ENCODE measurements around the gene ULBP2.
"Not testable (repeated sequence)": the region's sequence is repeated elsewhere in the genome, so short reads cannot be mapped to it uniquely, and the experiment has no call there.

ULBP2 gene

DNA sequence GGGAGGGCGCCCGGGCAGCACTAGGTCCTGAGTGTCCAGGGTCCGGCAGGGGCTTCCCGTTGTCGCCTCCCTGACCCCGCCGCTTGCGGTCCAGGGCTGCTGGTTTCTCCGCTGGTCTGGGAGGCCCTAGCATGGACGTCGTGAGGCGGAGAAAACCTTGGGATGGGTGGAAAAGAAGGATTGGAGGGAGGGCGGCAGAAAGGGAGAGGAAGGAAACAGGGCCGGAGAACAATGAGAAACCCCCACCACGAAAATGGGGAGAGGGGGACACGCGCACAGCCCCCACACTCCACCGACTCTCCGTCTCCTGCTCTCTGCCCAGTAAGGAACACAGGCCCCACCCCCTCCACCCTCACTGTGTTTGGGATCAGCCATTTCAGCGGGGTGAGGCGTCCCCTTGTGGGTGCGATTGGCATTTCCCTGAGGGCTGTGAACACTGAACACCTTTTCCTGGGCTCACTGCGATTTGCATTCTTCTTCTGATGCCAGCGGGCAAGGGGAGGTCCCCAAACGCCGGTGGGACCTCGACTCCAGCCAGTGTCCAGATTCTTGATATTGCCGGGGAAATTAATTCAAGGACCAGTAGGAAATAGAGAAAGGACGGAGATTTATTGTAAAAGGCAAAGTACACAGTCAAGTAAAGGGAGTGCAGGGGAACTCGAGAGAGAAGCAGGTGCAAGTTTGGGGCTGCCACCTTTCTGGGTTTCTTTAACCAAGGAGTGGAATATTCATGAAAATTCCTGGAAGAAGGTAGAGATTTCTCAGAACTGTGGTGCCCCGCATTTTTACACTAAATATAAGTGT lies 15.6 kb upstream of the ULBP2 start:
- peak overlapping the region; percentile 31; the same call in 1 of the 2 replicates for H3K4me2 ChIP-seq (ENCODE audit: low read length)
- peaks cover 19% of the 10 kb centered on the region for H3K27me3 ChIP-seq (ENCODE audit: low read depth, low read length)
- H2AFZ ChIP-seq (ENCODE audit: low read depth, low read length) = no peak overlapping the region
- H3K9ac ChIP-seq (ENCODE audit: low read length) = no peak overlapping the region
- H3K9me3 ChIP-seq (ENCODE audit: insufficient read depth, low read length) = no peaks in the 10 kb centered on the region
- no peaks in the 10 kb centered on the region for H4K20me1 ChIP-seq (ENCODE audit: insufficient read depth, low read length)
- H3K79me2 ChIP-seq (ENCODE audit: low read length) = no peaks in the 10 kb centered on the region
- H3K36me3 ChIP-seq (replicated peaks; ENCODE audit: low read depth, low read length) = no peaks in the 10 kb centered on the region
- no peak overlapping the region for H3K27ac ChIP-seq (ENCODE audit: low read length)
- H3K4me3 ChIP-seq (ENCODE audit: low read length) = no peak overlapping the region
- no peaks in the 10 kb centered on the region for H3K4me1 ChIP-seq (ENCODE audit: low read length)
- TF ChIP-seq EZH2phosphoT487 (IDR thresholded peaks at IDR 0.05; ENCODE audit: low read depth) = no peak
- TF ChIP-seq, protein P1, sequence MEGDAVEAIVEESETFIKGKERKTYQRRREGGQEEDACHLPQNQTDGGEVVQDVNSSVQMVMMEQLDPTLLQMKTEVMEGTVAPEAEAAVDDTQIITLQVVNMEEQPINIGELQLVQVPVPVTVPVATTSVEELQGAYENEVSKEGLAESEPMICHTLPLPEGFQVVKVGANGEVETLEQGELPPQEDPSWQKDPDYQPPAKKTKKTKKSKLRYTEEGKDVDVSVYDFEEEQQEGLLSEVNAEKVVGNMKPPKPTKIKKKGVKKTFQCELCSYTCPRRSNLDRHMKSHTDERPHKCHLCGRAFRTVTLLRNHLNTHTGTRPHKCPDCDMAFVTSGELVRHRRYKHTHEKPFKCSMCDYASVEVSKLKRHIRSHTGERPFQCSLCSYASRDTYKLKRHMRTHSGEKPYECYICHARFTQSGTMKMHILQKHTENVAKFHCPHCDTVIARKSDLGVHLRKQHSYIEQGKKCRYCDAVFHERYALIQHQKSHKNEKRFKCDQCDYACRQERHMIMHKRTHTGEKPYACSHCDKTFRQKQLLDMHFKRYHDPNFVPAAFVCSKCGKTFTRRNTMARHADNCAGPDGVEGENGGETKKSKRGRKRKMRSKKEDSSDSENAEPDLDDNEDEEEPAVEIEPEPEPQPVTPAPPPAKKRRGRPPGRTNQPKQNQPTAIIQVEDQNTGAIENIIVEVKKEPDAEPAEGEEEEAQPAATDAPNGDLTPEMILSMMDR (IDR thresholded peaks at IDR 0.05; ENCODE audit: low read depth, low read length) = peak; percentile 43

DNA sequence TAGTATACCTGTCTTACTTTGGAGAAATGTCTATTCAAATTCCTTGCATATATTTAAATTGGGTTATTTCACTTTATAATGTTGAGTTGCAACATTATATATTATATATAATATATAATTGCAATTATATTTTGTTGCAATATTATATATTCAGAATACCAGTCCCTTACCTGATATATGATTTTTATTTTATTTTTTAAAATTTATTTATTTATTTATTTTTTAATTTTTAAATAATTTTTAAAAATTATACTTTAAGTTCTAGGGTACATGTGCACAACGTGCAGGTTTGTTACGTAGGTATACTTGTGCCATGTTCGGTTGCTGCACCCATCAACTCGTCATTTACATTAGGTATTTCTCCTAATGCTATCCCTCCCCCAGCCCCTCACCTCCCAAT lies 14.8 kb upstream of the ULBP2 start:
- not testable (repeated sequence) for H3K4me2 ChIP-seq (ENCODE audit: low read length); H3K4me3 ChIP-seq (ENCODE audit: low read length); H3K4me1 ChIP-seq (ENCODE audit: low read length); H3K36me3 ChIP-seq (replicated peaks; ENCODE audit: low read depth, low read length); H3K27ac ChIP-seq (ENCODE audit: low read length); H3K9ac ChIP-seq (ENCODE audit: low read length); H3K79me2 ChIP-seq (ENCODE audit: low read length); H3K9me3 ChIP-seq (ENCODE audit: insufficient read depth, low read length); H4K20me1 ChIP-seq (ENCODE audit: insufficient read depth, low read length); H2AFZ ChIP-seq (ENCODE audit: low read depth, low read length)
- peaks cover 22% of the 10 kb centered on the region for H3K27me3 ChIP-seq (ENCODE audit: low read depth, low read length)

DNA sequence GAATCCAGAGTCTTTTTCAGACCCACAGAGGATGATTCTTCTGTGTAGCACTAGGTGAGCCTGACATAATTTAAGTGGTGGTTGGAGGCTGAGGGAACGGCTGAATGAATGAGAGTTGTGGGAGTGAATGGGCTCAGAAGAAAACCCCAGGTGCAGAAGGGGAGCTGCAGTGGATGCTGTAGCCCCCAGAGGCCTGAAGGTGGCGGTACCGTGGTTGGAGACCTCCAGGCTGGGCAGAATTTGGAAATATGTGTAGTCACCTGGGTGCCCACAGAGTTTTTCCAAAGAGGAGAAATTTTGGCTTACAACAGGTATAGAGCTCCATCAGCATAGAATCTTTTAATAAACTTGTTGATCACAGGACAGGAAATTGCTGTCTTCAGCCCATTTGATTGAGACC lies 12.4 kb upstream of the ULBP2 start:
- no peak overlapping the region for H3K27ac ChIP-seq (ENCODE audit: low read length)
- no peaks in the 10 kb centered on the region for H3K9me3 ChIP-seq (ENCODE audit: insufficient read depth, low read length)
- H4K20me1 ChIP-seq (ENCODE audit: insufficient read depth, low read length) = no peaks in the 10 kb centered on the region
- no peaks in the 10 kb centered on the region for H3K4me1 ChIP-seq (ENCODE audit: low read length)
- no peak for TF ChIP-seq EZH2phosphoT487 (IDR thresholded peaks at IDR 0.05; ENCODE audit: low read depth)
- TF ChIP-seq, protein P1 (IDR thresholded peaks at IDR 0.05; ENCODE audit: low read depth, low read length) = peak; percentile 49
- no peak overlapping the region for H3K9ac ChIP-seq (ENCODE audit: low read length)
- peaks cover 25% of the 10 kb centered on the region for H3K27me3 ChIP-seq (ENCODE audit: low read depth, low read length)
- H3K36me3 ChIP-seq (replicated peaks; ENCODE audit: low read depth, low read length) = no peaks in the 10 kb centered on the region
- no peak overlapping the region for H2AFZ ChIP-seq (ENCODE audit: low read depth, low read length)
- no peak overlapping the region for H3K4me3 ChIP-seq (ENCODE audit: low read length)
- no peak overlapping the region for H3K4me2 ChIP-seq (ENCODE audit: low read length)
- no peaks in the 10 kb centered on the region for H3K79me2 ChIP-seq (ENCODE audit: low read length)

DNA sequence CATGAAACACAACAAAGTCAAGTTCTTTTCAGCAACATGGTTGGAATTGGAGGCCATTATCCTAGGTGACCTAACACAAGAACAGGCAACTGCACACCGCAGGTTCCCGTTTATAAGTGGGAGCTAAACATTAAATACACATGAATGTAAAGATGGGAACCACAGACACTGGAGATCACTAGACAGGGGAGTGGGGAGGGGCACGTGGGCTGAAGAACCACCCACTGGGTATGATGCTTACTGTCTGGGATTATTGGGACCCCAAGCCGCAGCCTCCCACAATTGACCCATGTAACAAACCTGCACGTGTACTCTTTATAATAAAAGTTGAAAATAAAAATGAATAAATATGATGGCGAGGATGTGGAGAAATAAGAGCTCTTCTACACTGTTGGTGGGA lies 10.3 kb upstream of the ULBP2 start:
- H3K9me3 ChIP-seq (ENCODE audit: insufficient read depth, low read length) = no peaks in the 10 kb centered on the region
- no peak overlapping the region for H3K9ac ChIP-seq (ENCODE audit: low read length)
- H3K27ac ChIP-seq (ENCODE audit: low read length) = no peak overlapping the region
- no peak overlapping the region for H3K4me2 ChIP-seq (ENCODE audit: low read length)
- peaks cover 46% of the 10 kb centered on the region for H3K27me3 ChIP-seq (ENCODE audit: low read depth, low read length)
- no peaks in the 10 kb centered on the region for H4K20me1 ChIP-seq (ENCODE audit: insufficient read depth, low read length)
- no peak overlapping the region for H2AFZ ChIP-seq (ENCODE audit: low read depth, low read length)
- no peak overlapping the region for H3K4me3 ChIP-seq (ENCODE audit: low read length)
- no peaks in the 10 kb centered on the region for H3K36me3 ChIP-seq (replicated peaks; ENCODE audit: low read depth, low read length)
- TF ChIP-seq, protein P1 (IDR thresholded peaks at IDR 0.05; ENCODE audit: low read depth, low read length) = no peak
- no peak for TF ChIP-seq EZH2phosphoT487 (IDR thresholded peaks at IDR 0.05; ENCODE audit: low read depth)
- no peaks in the 10 kb centered on the region for H3K4me1 ChIP-seq (ENCODE audit: low read length)
- H3K79me2 ChIP-seq (ENCODE audit: low read length) = no peaks in the 10 kb centered on the region

Data from OCI-LY3 (cell line).